Stomach smooth muscle (tissue), 2 donors: ENCODE measurements around the gene GNPDA1.
"Not testable (repeated sequence)": the region's sequence is repeated elsewhere in the genome, so short reads cannot be mapped to it uniquely, and the experiment has no call there.

Source experiments
- H3K27ac ChIP-seq: one replicate; pipeline ENCODE4 v1.7.0; 2013; ENCODE audit warnings: mild to moderate bottlenecking, low read length, inconsistent platforms
- H3K27me3 ChIP-seq, 2 donors: one replicate each; pipeline ENCODE4 v1.7.0; 2013; ENCODE audit warnings: low read length in 2 of 2; ENCODE audit not compliant: insufficient read depth in 2 of 2, control insufficient read depth in 1 of 2
- H3K36me3 ChIP-seq, 2 donors: one replicate each; pipeline ENCODE4 v1.7.0; 2013; ENCODE audit warnings: low read length in 2 of 2; ENCODE audit not compliant: control insufficient read depth in 2 of 2, insufficient read depth in 2 of 2
- H3K4me1 ChIP-seq: one replicate; pipeline ENCODE4 v1.7.0; 2013; ENCODE audit warnings: low read length; ENCODE audit not compliant: control insufficient read depth, insufficient read depth
- H3K4me3 ChIP-seq, 2 donors: one replicate each; pipeline ENCODE4 v1.7.0; 2013; ENCODE audit warnings: low read length in 2 of 2
- H3K9ac ChIP-seq, 2 donors: one replicate each; pipeline ENCODE4 v1.7.0; 2013; ENCODE audit warnings: low read length in 2 of 2, mild to moderate bottlenecking in 1 of 2
- H3K9me3 ChIP-seq, 2 donors: one replicate each; pipeline ENCODE4 v1.7.0; 2013; ENCODE audit warnings: low read length in 2 of 2; ENCODE audit not compliant: control insufficient read depth in 2 of 2
- donor health status: healthy.
- donor health status: Pancreatic carcinoma.

The GNPDA1 gene

GRCh38 chr5:142012792-142013388 is at the start of gene GNPDA1:
TSS of gene GNPDA1 (minus strand) at chr5:142013027. CDS start at chr5:142012035, 992 bp downstream.
- Histone ChIP-seq H3K9me3 (no peaks in the 10 kb centered on the region), H3K27ac (peak within 1 kb of the TSS; percentile 80), H3K4me3 (peak within 1 kb of the TSS; percentile 92), H3K4me1 (peaks cover 11% of the 10 kb centered on the region), H3K27me3 (no peaks in the 10 kb centered on the region), H3K9ac (peak within 1 kb of the TSS; percentile 87 to 95), H3K36me3 (peaks cover 3 to 7% of the 10 kb centered on the region in 2 donors)

GRCh38 chr5:142059304-142059940 is 46.6 kb upstream of the GNPDA1 start:
- H3K4me1 ChIP-seq: peaks cover 7% of the 10 kb centered on the region
- no peaks in the 10 kb centered on the region for H3K36me3 ChIP-seq
- no peak overlapping the region for H3K4me3 ChIP-seq
- no peak overlapping the region for H3K27ac ChIP-seq
- no peak overlapping the region for H3K9ac ChIP-seq
- no peaks in the 10 kb centered on the region for H3K27me3 ChIP-seq
- H3K9me3 ChIP-seq: no peaks in the 10 kb centered on the region

- Histone ChIP-seq H3K9me3 (no peaks in the 10 kb centered on the region), H3K27me3 (no peaks in the 10 kb centered on the region), H3K36me3 (no peaks in the 10 kb centered on the region), H3K4me1 (no peaks in the 10 kb centered on the region), H3K9ac (no peak overlapping the region), H3K4me3 (no peak overlapping the region), H3K27ac (no peak overlapping the region)
These were observed 44.9 kb upstream of the GNPDA1 start for GRCh38 chr5:142057697-142058056.

GRCh38 chr5:142056816-142057696 is 44.2 kb upstream of the GNPDA1 start:
- Histone ChIP-seq H3K27me3 (no peaks in the 10 kb centered on the region), H3K36me3 (no peaks in the 10 kb centered on the region), H3K4me3 (no peak overlapping the region), H3K27ac (no peak overlapping the region), H3K9ac (no peak overlapping the region), H3K4me1 (no peaks in the 10 kb centered on the region), H3K9me3 (no peaks in the 10 kb centered on the region)

- H3K36me3 ChIP-seq: no peaks in the 10 kb centered on the region
These were observed 42.5 kb upstream of the GNPDA1 start for GRCh38 chr5:142055301-142055700.

GRCh38 chr5:142053426-142054151 is 40.8 kb upstream of the GNPDA1 start:
- Histone ChIP-seq H3K27ac (no peak overlapping the region), H3K4me1 (no peaks in the 10 kb centered on the region), H3K9ac (no peak overlapping the region), H3K4me3 (no peak overlapping the region), H3K36me3 (no peaks in the 10 kb centered on the region), H3K27me3 (no peaks in the 10 kb centered on the region), H3K9me3 (no peaks in the 10 kb centered on the region)

More at GRCh38 chr5:142055301-142055700, 42.5 kb upstream of the GNPDA1 start:
- no peaks in the 10 kb centered on the region for H3K27me3 ChIP-seq
- H3K4me3 ChIP-seq: no peak overlapping the region
- no peak overlapping the region for H3K27ac ChIP-seq
- H3K9me3 ChIP-seq: no peaks in the 10 kb centered on the region
- no peak overlapping the region for H3K9ac ChIP-seq
- no peaks in the 10 kb centered on the region for H3K4me1 ChIP-seq

GRCh38 chr5:142052026-142052425 is 39.2 kb upstream of the GNPDA1 start:
- H3K9me3 ChIP-seq, H3K27ac ChIP-seq, H3K9ac ChIP-seq, H3K4me3 ChIP-seq, H3K36me3 ChIP-seq, H3K4me1 ChIP-seq, H3K27me3 ChIP-seq: not testable (repeated sequence)

- no peaks in the 10 kb centered on the region for H3K4me1 ChIP-seq
- H3K9me3 ChIP-seq: no peaks in the 10 kb centered on the region
- no peaks in the 10 kb centered on the region for H3K36me3 ChIP-seq
- no peak overlapping the region for H3K9ac ChIP-seq
- H3K4me3 ChIP-seq: no peak overlapping the region
- H3K27ac ChIP-seq: no peak overlapping the region
- no peaks in the 10 kb centered on the region for H3K27me3 ChIP-seq
These were observed 35.4 kb upstream of the GNPDA1 start for GRCh38 chr5:142048272-142048671.

- Histone ChIP-seq H3K27ac (no peak overlapping the region), H3K4me3 (no peak overlapping the region), H3K27me3 (no peaks in the 10 kb centered on the region), H3K9ac (no peak overlapping the region), H3K36me3 (no peaks in the 10 kb centered on the region), H3K9me3 (no peaks in the 10 kb centered on the region), H3K4me1 (no peaks in the 10 kb centered on the region)
These were observed 33.4 kb upstream of the GNPDA1 start for GRCh38 chr5:142046191-142046590.

- H3K4me3 ChIP-seq, H3K27me3 ChIP-seq, H3K9ac ChIP-seq, H3K4me1 ChIP-seq, H3K9me3 ChIP-seq, H3K27ac ChIP-seq, H3K36me3 ChIP-seq: not testable (repeated sequence)
These were observed 28.1 kb upstream of the GNPDA1 start for GRCh38 chr5:142040881-142041280.
